Mucosa of descending colon (tissue), 3 donors: ENCODE results near the gene ZNF324. TPM values are rescaled to one million over a fixed set of nuclear protein-coding genes. Genes with fewer than 3 reads are reported as not detected.
"Not testable (repeated sequence)": the region's sequence is repeated elsewhere in the genome, so short reads cannot be mapped to it uniquely, and the experiment has no call there.

Experiments
- ATAC-seq: fragments of 200-7000 bp; cut with Tn5 transposase; one replicate; pipeline ENCODE4 v1.9.1; 2020; ENCODE audit warnings: mild to moderate bottlenecking, moderate library complexity
- DNase-seq, 3 donors: peaks; one replicate each; pipeline ENCODE4 v3.0.0-alpha.2; 2020
- H3K36me3 ChIP-seq: fragments of 200-600 bp; one replicate; pipeline ENCODE4 v1.8.0; 2021; ENCODE audit warnings: low read depth, mild to moderate bottlenecking
- H3K4me1 ChIP-seq: fragments of 200-600 bp; one replicate; pipeline ENCODE4 v1.8.0; 2021; ENCODE audit warnings: low read depth, mild to moderate bottlenecking
- H3K4me3 ChIP-seq: fragments of 200-600 bp; one replicate; pipeline ENCODE4 v1.8.0; 2021; ENCODE audit warnings: mild to moderate bottlenecking
- H3K9me3 ChIP-seq: fragments of 200-600 bp; one replicate; pipeline ENCODE4 v1.8.0; 2021; ENCODE audit warnings: mild to moderate bottlenecking
- CTCF ChIP-seq: fragments of 200-600 bp; IDR thresholded peaks from one replicate; pipeline ENCODE4 v1.8.0; 2022; ENCODE audit warnings: antibody characterized with exemption, mild to moderate bottlenecking
- intact Hi-C, 2 donors: fragments of 100-400 bp; cut with DNase I in 1 of 2; cut with micrococcal nuclease in 1 of 2; formaldehyde crosslinking; loops; one replicate each; pipeline versions ENCODE4 v1.11.0 to v1.11.1; 2022; cut with DNase I, micrococcal nuclease
- total RNA-seq, 3 donors: library from RNA; stranded (reverse); fragmentation: NEBNext Ultra II Directional in 2 of 3; extraction: Animal tissue kit (Norgen Biotek cat#: 25700) in 2 of 3; gene quantifications; one replicate each; pipeline versions ENCODE4 v1.2.1 to v1.2.4, GENCODE V29; 2021 to 2023
- donor health status: DM: no; HTN: no; CAD: no; lungs with moderate emphysema.
- donor health status: DM: no; HTN: no; CAD: no.
- donor health status: DM: no; HTN: yes; CAD: no.

ZNF324 gene
- total RNA-seq, 3 donors from 2014 or later, result 10.1 to 14.8 (median 12.9) TPM

DNA sequence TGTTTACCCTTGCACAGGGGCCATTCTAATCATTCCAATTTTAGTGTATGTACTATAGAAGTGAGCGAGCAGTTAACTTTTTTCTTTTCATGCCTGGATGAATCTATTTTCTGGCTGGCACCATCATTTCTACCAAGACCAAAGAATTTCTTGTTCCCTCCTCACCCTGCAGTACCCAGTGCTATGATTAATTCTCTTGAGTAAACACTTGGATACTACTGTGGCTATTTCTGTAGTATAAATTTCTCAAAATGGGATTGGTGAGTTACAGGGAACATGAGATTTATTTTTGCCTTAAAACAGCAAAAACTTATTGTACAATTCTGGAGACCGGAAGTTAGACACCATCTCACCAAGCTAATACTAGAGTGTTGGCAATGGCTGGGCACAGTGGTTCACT, 16.9 kb downstream of the ZNF324 start:
- no peaks in the 10 kb centered on the region for H3K4me1 ChIP-seq
- no peak for TF ChIP-seq CTCF
- intact Hi-C loops, result no loop called here
- DNase-seq, result no peak
- H3K36me3 ChIP-seq, result no peaks in the 10 kb centered on the region
- ATAC-seq, result no peak
- H3K4me3 ChIP-seq, result no peak overlapping the region
- H3K9me3 ChIP-seq, result no peaks in the 10 kb centered on the region

DNA sequence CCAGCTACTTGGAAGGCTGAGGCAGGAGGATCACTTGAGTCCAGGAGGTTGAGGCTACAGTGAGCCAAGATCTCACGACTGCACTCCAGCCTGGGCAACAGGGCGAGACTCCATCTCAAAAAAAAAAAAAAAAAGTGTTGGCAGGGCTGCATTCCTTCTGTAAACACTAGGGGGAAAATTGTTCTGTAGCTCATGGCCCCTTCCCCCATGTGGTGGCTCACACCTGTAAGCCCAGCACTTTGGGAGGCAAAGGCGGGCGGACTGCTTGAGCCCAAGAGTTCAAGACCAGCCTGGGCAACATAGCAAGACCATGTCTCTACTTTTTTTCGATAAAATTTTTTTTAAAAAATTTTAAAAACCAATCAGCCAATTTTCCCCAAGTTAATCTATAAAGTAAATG, 17.5 kb downstream of the ZNF324 start:
- DNase-seq, H3K4me3 ChIP-seq, intact Hi-C loops, H3K36me3 ChIP-seq, ATAC-seq, H3K4me1 ChIP-seq, H3K9me3 ChIP-seq: not testable (repeated sequence)

- TF ChIP-seq CTCF, result no peak
- no peak overlapping the region for H3K4me3 ChIP-seq
- intact Hi-C loops, result no loop called here
- H3K4me1 ChIP-seq, result no peaks in the 10 kb centered on the region
- H3K9me3 ChIP-seq, result no peaks in the 10 kb centered on the region
- no peaks in the 10 kb centered on the region for H3K36me3 ChIP-seq
- no peak for DNase-seq
- no peak for ATAC-seq
These were observed 24.5 kb downstream of the ZNF324 start for GRCh38 chr19:58491393-58491792.

DNA sequence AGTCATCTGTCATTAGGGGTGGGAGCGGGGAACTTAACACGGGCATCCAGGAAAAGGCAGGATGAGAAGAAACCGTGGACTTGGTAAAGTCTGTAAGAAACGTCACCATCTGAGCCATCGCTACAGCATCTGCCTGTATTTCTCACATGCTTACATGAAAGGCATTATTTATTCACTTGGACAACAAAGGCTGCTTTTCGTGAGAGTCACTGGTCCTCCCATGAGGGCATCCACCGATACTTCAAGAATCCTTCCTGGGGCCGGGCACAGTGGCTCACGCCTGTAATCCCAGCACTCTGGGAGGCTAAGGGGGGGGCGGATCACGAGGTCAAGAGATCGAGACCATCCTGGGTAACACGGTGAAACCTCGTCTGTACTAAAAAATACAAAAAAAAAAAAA, 25.4 kb downstream of the ZNF324 start:
- no peak for TF ChIP-seq CTCF
- Histone ChIP-seq H3K9me3 (no peaks in the 10 kb centered on the region), H3K4me3 (no peak overlapping the region), H3K4me1 (no peaks in the 10 kb centered on the region), H3K36me3 (no peaks in the 10 kb centered on the region)
- no peak for ATAC-seq
- DNase-seq, result no peak
- intact Hi-C loops, result no loop called here

- intact Hi-C loops, result no loop called here
- Histone ChIP-seq H3K36me3 (no peaks in the 10 kb centered on the region), H3K4me1 (peaks cover 4% of the 10 kb centered on the region), H3K9me3 (no peaks in the 10 kb centered on the region), H3K4me3 (no peak overlapping the region)
- no peak for TF ChIP-seq CTCF
- ATAC-seq (no peak), DNase-seq (no peak)
These were observed 30.8 kb downstream of the ZNF324 start for GRCh38 chr19:58497634-58498170.

- TF ChIP-seq CTCF, result no peak
- H3K4me1 ChIP-seq, result peaks cover 4% of the 10 kb centered on the region
- no peaks in the 10 kb centered on the region for H3K9me3 ChIP-seq
- ATAC-seq (no peak), DNase-seq (peak; percentile 36 to 65 (median 50))
- intact Hi-C loops, result no loop called here
- H3K4me3 ChIP-seq, result no peak overlapping the region
- H3K36me3 ChIP-seq, result no peaks in the 10 kb centered on the region
These were observed 31.6 kb downstream of the ZNF324 start for GRCh38 chr19:58498316-58499020.
